Mesendoderm (in vitro differentiated cells): ENCODE results near the gene TRMT44.

Experiments
- DNase-seq: peaks from one replicate; pipeline ENCODE4 v3.0.0; 2013
- H2AK5ac ChIP-seq: 2 replicates; pipeline ENCODE4 v1.6.1; 2013; ENCODE audit warnings: low read length, inconsistent platforms
- H2BK120ac ChIP-seq: 2 replicates; pipeline ENCODE4 v1.6.1; 2013; ENCODE audit warnings: low read depth, mild to moderate bottlenecking, low read length, moderate library complexity, mixed read lengths
- H2BK15ac ChIP-seq: replicated peaks from 2 replicates; pipeline ENCODE4 v1.6.1; 2013; ENCODE audit warnings: low read depth, mild to moderate bottlenecking, moderate library complexity
- H2BK5ac ChIP-seq: 2 replicates; pipeline ENCODE4 v1.6.1; 2013; ENCODE audit warnings: low read length, inconsistent platforms
- H3K18ac ChIP-seq: 2 replicates; pipeline ENCODE4 v1.6.1; 2013; ENCODE audit warnings: mild to moderate bottlenecking, low read length, mixed read lengths
- H3K23ac ChIP-seq: one replicate; pipeline ENCODE4 v1.6.1; 2013; ENCODE audit warnings: low read length
- H3K27ac ChIP-seq: 2 replicates; pipeline ENCODE4 v1.5.1; 2013; ENCODE audit warnings: low read depth, mild to moderate bottlenecking, inconsistent platforms, low read length, moderate library complexity
- H3K27me3 ChIP-seq: 2 replicates; pipeline ENCODE4 v1.6.1; 2013; ENCODE audit warnings: low read length, control low read depth, mild to moderate bottlenecking, inconsistent platforms; ENCODE audit not compliant: insufficient read depth, poor library complexity
- H3K36me3 ChIP-seq: 2 replicates; pipeline ENCODE4 v1.6.1; 2013; ENCODE audit warnings: low read length, inconsistent platforms; ENCODE audit not compliant: control insufficient read depth, insufficient read depth
- H3K4ac ChIP-seq: one replicate; pipeline ENCODE4 v1.6.1; 2013; ENCODE audit warnings: low read depth, mild to moderate bottlenecking, low read length, moderate library complexity
- H3K4me1 ChIP-seq: 2 replicates; pipeline ENCODE4 v1.6.1; 2013; ENCODE audit warnings: low read depth, low read length, inconsistent platforms; ENCODE audit not compliant: control insufficient read depth
- H3K4me2 ChIP-seq: 2 replicates; pipeline ENCODE4 v1.6.1; 2013; ENCODE audit warnings: low read length
- H3K4me3 ChIP-seq: 2 replicates; pipeline ENCODE4 v1.5.1; 2013; ENCODE audit warnings: mild to moderate bottlenecking, low read length
- H3K56ac ChIP-seq: one replicate; pipeline ENCODE4 v1.6.1; 2013; ENCODE audit warnings: low read length
- H3K79me1 ChIP-seq: 2 replicates; pipeline ENCODE4 v1.6.1; 2013; ENCODE audit warnings: low read length, inconsistent platforms
- H3K79me2 ChIP-seq: 2 replicates; pipeline ENCODE4 v1.6.1; 2013; ENCODE audit warnings: mild to moderate bottlenecking, low read length; ENCODE audit not compliant: control insufficient read depth, insufficient read depth
- H3K9ac ChIP-seq: 2 replicates; pipeline ENCODE4 v1.6.1; 2013; ENCODE audit warnings: low read length, inconsistent platforms
- H4K5ac ChIP-seq: one replicate; pipeline ENCODE4 v1.6.1; 2013; ENCODE audit warnings: low read length
- H4K8ac ChIP-seq: one replicate; pipeline ENCODE4 v1.6.1; 2013; ENCODE audit warnings: low read depth, mild to moderate bottlenecking, control low read depth, low read length, moderate library complexity
- WGBS: extraction: QIAGEN DNeasy Blood & Tissue Kit; methylation state at CpG from one replicate; pipeline ENCODE4 v1.1.7; 2013; ENCODE audit warnings: low lambda C conversion rate, missing lambda C conversion rate; ENCODE audit not compliant: insufficient coverage; ENCODE audit errors: extremely low coverage; 5-methylcytosine and 5-hydroxymethylcytosine counted together

The TRMT44 gene

DNA sequence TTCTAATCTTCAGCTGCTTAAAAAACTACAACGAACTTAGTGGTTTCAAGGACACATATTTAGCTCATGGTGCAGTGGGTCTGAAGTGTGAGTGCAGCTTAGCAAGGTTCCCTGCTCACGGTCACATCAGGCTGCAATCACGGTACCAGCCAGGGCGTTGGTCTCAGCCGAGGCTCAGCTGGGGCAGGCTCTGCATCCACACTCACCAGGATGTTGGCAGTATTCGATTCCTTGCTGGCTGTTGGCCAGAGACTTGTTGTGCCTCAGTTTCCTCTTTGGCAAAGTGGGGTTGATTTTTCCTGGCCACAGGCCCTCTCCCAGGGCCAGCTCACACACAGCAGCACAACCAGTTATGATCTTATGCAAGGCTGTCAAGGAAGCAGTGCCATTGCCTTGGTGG is 61.8 kb downstream of the TRMT44 start:
- Histone ChIP-seq H3K4ac (no peak overlapping the region), H2BK5ac (no peak overlapping the region), H2BK15ac (no peak overlapping the region), H3K56ac (no peak overlapping the region), H2BK120ac (no peak overlapping the region), H3K36me3 (no peaks in the 10 kb centered on the region), H2AK5ac (no peak overlapping the region), H3K4me3 (no peak overlapping the region), H3K23ac (no peak overlapping the region), H3K9ac (no peak overlapping the region), H3K79me2 (no peaks in the 10 kb centered on the region), H4K5ac (no peak overlapping the region), H3K4me2 (no peak overlapping the region), H4K8ac (no peak overlapping the region), H3K4me1 (peaks cover 3% of the 10 kb centered on the region), H3K79me1 (no peaks in the 10 kb centered on the region), H3K27ac (no peak overlapping the region), H3K18ac (no peak overlapping the region), H3K27me3 (no peaks in the 10 kb centered on the region)
- no peak for DNase-seq
- no CpG with 5 or more reads among the region's 6 CpGs for WGBS

DNA sequence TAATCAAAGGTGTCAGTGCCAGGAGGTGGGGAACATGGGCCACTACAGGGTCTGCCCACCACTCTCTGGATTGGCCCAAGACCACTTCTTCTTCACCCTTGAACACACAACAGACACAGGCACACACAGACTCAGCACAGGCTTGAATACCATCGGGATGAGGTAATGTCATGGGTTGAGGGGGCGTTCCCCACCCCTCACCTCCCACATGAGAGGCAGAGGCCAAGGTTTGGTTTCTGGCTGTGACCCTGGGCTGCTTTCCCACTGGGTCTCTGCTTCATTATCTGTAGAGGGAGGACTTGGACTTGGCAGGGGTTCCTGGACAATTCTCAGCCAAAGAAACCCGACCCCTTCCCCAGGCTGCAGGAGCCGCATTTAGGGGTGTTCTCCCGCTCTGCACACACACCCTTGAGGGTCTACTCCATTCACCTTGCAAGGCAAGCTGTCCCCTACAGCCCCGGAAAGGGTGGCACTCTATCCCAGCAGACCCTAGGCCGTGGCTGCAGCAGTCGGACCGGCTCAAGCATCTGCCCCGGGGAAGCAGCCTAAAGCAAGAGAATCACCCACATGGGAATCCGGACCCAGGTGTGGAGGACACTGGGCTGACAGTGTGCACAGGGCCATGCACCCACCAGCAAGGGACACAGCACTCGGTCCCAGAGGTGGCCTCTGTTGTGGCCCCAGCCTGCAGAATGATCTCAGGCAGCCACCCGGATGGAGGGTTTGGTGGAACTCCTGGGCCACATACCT is 62.4 kb downstream of the TRMT44 start:
- no peak overlapping the region for H3K27ac ChIP-seq
- H3K18ac ChIP-seq, result no peak overlapping the region
- H2AK5ac ChIP-seq, result no peak overlapping the region
- H3K4me1 ChIP-seq, result peaks cover 3% of the 10 kb centered on the region
- no peaks in the 10 kb centered on the region for H3K79me1 ChIP-seq
- no peaks in the 10 kb centered on the region for H3K79me2 ChIP-seq
- H4K8ac ChIP-seq, result no peak overlapping the region
- peak overlapping the region; percentile 22 for H3K56ac ChIP-seq
- no peak overlapping the region for H2BK120ac ChIP-seq
- no CpG with 5 or more reads among the region's 13 CpGs for WGBS
- no peak overlapping the region for H3K23ac ChIP-seq
- no peak overlapping the region for H2BK5ac ChIP-seq
- no peak overlapping the region for H3K4ac ChIP-seq
- peak; percentile 81 for DNase-seq
- H3K4me3 ChIP-seq, result no peak overlapping the region
- no peak overlapping the region for H2BK15ac ChIP-seq
- no peaks in the 10 kb centered on the region for H3K36me3 ChIP-seq
- H3K27me3 ChIP-seq, result no peaks in the 10 kb centered on the region
- no peak overlapping the region for H4K5ac ChIP-seq
- no peak overlapping the region for H3K9ac ChIP-seq
- no peak overlapping the region for H3K4me2 ChIP-seq

DNA sequence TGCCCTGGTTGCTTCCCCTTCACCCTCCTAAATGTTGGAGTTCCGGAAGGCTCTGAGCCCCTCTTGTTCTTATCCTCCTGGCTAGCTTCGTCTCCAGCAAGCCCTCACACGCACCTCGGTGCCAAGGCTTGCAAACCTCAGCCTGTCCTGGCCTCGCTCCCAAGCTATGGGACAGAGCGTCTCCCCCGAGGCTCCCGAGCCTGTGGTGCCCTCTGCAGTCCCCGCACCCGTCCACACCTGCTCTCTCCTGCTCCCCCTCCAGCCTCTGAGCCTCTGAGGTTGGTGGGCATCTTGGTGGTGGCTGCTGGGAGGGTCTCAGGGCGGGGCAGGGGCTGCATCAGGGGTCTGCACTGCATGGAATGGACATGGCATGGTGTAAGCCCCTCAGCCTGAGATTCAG is 63.2 kb downstream of the TRMT44 start:
- Histone ChIP-seq H2BK120ac (no peak overlapping the region), H3K27me3 (no peaks in the 10 kb centered on the region), H3K79me2 (no peaks in the 10 kb centered on the region), H3K4ac (no peak overlapping the region), H2BK15ac (no peak overlapping the region), H3K79me1 (no peaks in the 10 kb centered on the region), H3K9ac (no peak overlapping the region), H3K27ac (no peak overlapping the region), H4K5ac (no peak overlapping the region), H3K4me2 (no peak overlapping the region), H2BK5ac (no peak overlapping the region), H3K36me3 (no peaks in the 10 kb centered on the region), H4K8ac (no peak overlapping the region), H3K4me1 (peaks cover 3% of the 10 kb centered on the region), H3K18ac (no peak overlapping the region), H3K56ac (no peak overlapping the region), H3K23ac (no peak overlapping the region), H3K4me3 (no peak overlapping the region), H2AK5ac (no peak overlapping the region)
- no CpG with 5 or more reads among the region's 11 CpGs for WGBS
- no peak for DNase-seq

DNA sequence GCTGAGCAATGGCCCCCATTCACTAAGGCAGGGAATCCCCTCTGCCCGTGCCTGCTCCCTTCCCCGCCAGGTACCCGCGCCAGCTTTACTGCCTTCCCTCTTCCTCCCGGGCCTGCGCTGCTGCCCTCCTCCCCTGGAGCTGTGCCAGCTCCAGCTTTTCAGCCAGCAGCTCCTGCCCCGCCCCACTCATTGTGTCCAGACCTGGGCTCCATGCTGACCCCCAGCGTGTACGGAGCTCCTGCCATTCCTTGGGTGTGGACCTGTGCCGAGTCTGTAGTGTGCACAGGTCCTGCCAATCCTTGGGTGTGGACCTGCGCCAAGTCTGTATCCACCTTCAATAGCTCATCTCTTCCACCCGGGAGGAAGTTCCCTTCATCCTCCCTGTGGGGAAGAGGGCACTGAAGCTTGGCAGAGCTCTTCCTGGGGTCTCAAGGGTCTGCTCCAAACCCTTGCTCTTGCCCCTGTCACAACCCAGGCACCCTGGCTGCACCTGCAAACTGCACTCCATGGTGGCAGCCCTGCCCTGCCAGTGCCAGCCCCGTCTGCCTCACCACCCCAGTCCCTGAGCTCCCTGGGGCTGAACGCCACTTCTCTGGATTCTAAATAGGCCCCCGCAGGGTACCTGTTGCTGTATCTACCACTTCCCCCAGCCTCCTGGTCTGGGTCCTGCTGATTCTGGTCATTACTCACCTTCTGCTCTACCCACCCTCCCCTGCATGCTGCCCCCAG is 63.9 kb downstream of the TRMT44 start:
- Histone ChIP-seq H2AK5ac (no peak overlapping the region), H4K8ac (no peak overlapping the region), H3K4ac (no peak overlapping the region), H2BK120ac (no peak overlapping the region), H3K4me3 (no peak overlapping the region), H2BK5ac (no peak overlapping the region), H3K56ac (no peak overlapping the region), H3K27ac (no peak overlapping the region), H3K4me1 (peaks cover 3% of the 10 kb centered on the region), H3K27me3 (no peaks in the 10 kb centered on the region), H3K9ac (no peak overlapping the region), H4K5ac (no peak overlapping the region), H3K79me1 (no peaks in the 10 kb centered on the region), H3K23ac (no peak overlapping the region), H3K4me2 (no peak overlapping the region), H3K18ac (no peak overlapping the region), H3K79me2 (no peaks in the 10 kb centered on the region), H3K36me3 (no peaks in the 10 kb centered on the region), H2BK15ac (no peak overlapping the region)
- no CpG with 5 or more reads among the region's 15 CpGs for WGBS
- no peak for DNase-seq

DNA sequence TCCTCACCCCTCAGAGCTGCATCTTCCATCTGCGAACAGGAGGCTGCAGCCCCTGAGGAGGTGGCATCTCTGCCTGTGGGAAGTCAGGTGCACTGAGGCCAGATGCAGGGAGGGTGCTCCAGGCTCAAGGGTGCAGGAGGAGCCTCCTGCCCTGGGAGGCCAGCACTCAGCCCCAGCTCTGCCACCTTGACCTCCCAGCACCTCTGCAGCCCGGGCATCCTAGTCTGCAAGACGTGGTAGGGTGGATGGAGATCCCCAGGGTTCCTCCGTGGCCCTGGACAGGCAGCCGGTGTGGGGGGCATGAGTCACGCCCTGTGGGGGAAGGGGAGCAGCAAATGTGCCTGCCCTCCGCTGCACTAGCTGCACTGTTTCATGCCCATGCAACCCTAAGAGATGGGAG is 64.7 kb downstream of the TRMT44 start:
- Histone ChIP-seq H3K9ac (no peak overlapping the region), H2BK15ac (no peak overlapping the region), H3K27me3 (no peaks in the 10 kb centered on the region), H3K23ac (no peak overlapping the region), H3K27ac (no peak overlapping the region), H3K4ac (no peak overlapping the region), H4K5ac (no peak overlapping the region), H2AK5ac (no peak overlapping the region), H3K4me1 (peaks cover 3% of the 10 kb centered on the region), H2BK5ac (no peak overlapping the region), H3K56ac (no peak overlapping the region), H4K8ac (no peak overlapping the region), H3K4me3 (no peak overlapping the region), H3K79me1 (no peaks in the 10 kb centered on the region), H2BK120ac (no peak overlapping the region), H3K18ac (no peak overlapping the region), H3K36me3 (no peaks in the 10 kb centered on the region), H3K79me2 (no peaks in the 10 kb centered on the region), H3K4me2 (no peak overlapping the region)
- WGBS, result no CpG with 5 or more reads among the region's 7 CpGs
- DNase-seq, result no peak
